ENCODE data around the gene BMPR2. TPM values are rescaled to one million over a fixed set of nuclear protein-coding genes. Genes with fewer than 3 reads are reported as not detected.
A peak's percentile ranks its signal among the peaks of the same experiment; 100 is the strongest.

Gene BMPR2
- total RNA-seq, 1 donor from 2014 or later, result 88.9 TPM

GRCh38 chr2:202375033-202375608 is 1.0 kb upstream of the BMPR2 start:
- TF ChIP-seq, protein P1, sequence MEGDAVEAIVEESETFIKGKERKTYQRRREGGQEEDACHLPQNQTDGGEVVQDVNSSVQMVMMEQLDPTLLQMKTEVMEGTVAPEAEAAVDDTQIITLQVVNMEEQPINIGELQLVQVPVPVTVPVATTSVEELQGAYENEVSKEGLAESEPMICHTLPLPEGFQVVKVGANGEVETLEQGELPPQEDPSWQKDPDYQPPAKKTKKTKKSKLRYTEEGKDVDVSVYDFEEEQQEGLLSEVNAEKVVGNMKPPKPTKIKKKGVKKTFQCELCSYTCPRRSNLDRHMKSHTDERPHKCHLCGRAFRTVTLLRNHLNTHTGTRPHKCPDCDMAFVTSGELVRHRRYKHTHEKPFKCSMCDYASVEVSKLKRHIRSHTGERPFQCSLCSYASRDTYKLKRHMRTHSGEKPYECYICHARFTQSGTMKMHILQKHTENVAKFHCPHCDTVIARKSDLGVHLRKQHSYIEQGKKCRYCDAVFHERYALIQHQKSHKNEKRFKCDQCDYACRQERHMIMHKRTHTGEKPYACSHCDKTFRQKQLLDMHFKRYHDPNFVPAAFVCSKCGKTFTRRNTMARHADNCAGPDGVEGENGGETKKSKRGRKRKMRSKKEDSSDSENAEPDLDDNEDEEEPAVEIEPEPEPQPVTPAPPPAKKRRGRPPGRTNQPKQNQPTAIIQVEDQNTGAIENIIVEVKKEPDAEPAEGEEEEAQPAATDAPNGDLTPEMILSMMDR (IDR thresholded peaks at IDR 0.05; ENCODE audit: unreplicated experiment), result no peak
- no peaks in the 10 kb centered on the region for H3K9me3 Mint-ChIP-seq (ENCODE audit: unreplicated experiment)

DNA sequence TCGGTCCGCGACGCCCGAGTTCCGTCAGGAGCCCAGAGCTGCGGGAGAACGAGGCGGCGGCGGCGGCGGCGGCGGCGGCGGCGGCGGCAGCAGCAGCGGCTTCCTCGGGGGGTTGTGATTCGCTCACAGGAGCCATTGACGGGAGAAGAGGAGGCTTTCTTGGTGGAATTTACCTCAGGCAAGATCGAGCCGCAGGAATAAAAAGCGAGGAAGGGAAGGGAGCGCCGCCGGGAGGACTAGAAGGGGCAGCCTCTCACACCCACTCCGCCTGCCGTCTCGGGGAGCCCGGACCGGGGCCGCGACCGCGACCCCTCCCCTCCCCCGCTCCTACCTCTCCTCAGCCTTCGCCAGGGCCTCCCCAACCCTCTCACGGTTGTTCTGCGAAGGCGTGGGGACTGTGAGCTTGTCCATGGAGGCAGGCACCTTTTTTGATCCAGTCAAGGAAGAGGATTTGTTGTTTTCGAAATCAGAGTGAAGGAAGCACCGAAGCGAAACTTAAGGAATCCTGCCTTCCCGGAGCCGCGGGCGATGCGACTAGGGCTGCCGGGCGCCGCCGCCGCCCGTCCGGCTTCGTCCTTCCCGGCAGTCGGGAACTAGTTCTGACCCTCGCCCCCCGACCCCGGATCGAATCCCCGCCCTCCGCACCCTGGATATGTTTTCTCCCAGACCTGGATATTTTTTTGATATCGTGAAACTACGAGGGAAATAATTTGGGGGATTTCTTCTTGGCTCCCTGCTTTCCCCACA is 506 bp downstream of the BMPR2 start:
- peak; percentile 24 for DNase-seq (ENCODE audit: low spot score)
- H3K4me3 Mint-ChIP-seq (ENCODE audit: unreplicated experiment), result peak overlapping the region; percentile 100
- H3K27ac Mint-ChIP-seq (ENCODE audit: unreplicated experiment), result peak overlapping the region; percentile 92

More at GRCh38 chr2:202375033-202375608, 1.0 kb upstream of the BMPR2 start:
- Mint-ChIP-seq H3K27me3 (ENCODE audit: unreplicated experiment) (peaks cover 24% of the 10 kb centered on the region), H3K27ac (ENCODE audit: unreplicated experiment) (peak overlapping the region; percentile 100), H3K4me1 (ENCODE audit: unreplicated experiment) (peaks cover 34% of the 10 kb centered on the region), H3K4me3 (ENCODE audit: unreplicated experiment) (peak overlapping the region; percentile 97), H3K36me3 (ENCODE audit: low read depth, unreplicated experiment) (peaks cover 23% of the 10 kb centered on the region)
- DNase-seq (ENCODE audit: low spot score), result peak; percentile 70

GRCh38 chr2:202377207-202377761 is 1.2 kb downstream of the BMPR2 start:
- peak; percentile 41 for DNase-seq (ENCODE audit: low spot score)
- peak overlapping the region; percentile 92 for H3K27ac Mint-ChIP-seq (ENCODE audit: unreplicated experiment)
- peak overlapping the region; percentile 100 for H3K4me3 Mint-ChIP-seq (ENCODE audit: unreplicated experiment)
- H3K9me3 Mint-ChIP-seq (ENCODE audit: unreplicated experiment), result no peaks in the 10 kb centered on the region
- TF ChIP-seq, protein P1 (IDR thresholded peaks at IDR 0.05; ENCODE audit: unreplicated experiment), result no peak
- H3K4me1 Mint-ChIP-seq (ENCODE audit: unreplicated experiment), result peaks cover 37% of the 10 kb centered on the region
- H3K27me3 Mint-ChIP-seq (ENCODE audit: unreplicated experiment), result peaks cover 24% of the 10 kb centered on the region
- H3K36me3 Mint-ChIP-seq (ENCODE audit: low read depth, unreplicated experiment), result peaks cover 30% of the 10 kb centered on the region

More for the DNA sequence above, 506 bp downstream of the BMPR2 start:
- peaks cover 40% of the 10 kb centered on the region for H3K4me1 Mint-ChIP-seq (ENCODE audit: unreplicated experiment)
- H3K36me3 Mint-ChIP-seq (ENCODE audit: low read depth, unreplicated experiment), result peaks cover 30% of the 10 kb centered on the region
- TF ChIP-seq, protein P1 (IDR thresholded peaks at IDR 0.05; ENCODE audit: unreplicated experiment), result no peak
- no peaks in the 10 kb centered on the region for H3K9me3 Mint-ChIP-seq (ENCODE audit: unreplicated experiment)
- H3K27me3 Mint-ChIP-seq (ENCODE audit: unreplicated experiment), result peaks cover 24% of the 10 kb centered on the region

DNA sequence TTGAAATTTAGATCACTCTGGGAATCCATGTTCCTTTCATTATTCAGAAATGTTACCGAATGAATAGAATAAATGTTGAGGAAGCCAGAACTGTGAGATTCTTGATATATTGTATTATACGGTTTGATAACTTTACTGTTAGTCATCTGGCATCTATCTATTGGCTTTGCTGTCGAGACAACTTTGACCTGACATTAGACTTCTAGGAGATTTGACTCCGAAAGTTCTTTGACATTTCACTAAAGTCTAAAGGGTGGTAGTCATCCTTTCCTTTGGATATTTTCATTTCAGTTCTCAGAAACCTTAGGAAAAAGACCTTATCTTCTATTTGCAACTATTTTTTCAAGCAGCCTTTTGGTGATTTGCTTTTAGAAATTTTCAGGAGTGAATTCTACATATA is 1.9 kb downstream of the BMPR2 start:
- Mint-ChIP-seq H3K4me3 (ENCODE audit: unreplicated experiment) (peak overlapping the region; percentile 100), H3K9me3 (ENCODE audit: unreplicated experiment) (no peaks in the 10 kb centered on the region), H3K4me1 (ENCODE audit: unreplicated experiment) (peaks cover 37% of the 10 kb centered on the region), H3K27ac (ENCODE audit: unreplicated experiment) (peak overlapping the region; percentile 30), H3K27me3 (ENCODE audit: unreplicated experiment) (peaks cover 24% of the 10 kb centered on the region), H3K36me3 (ENCODE audit: low read depth, unreplicated experiment) (peaks cover 30% of the 10 kb centered on the region)
- TF ChIP-seq, protein P1 (IDR thresholded peaks at IDR 0.05; ENCODE audit: unreplicated experiment), result no peak
- DNase-seq (ENCODE audit: low spot score), result no peak

All from endothelial cell (in vitro differentiated cells).